Ishikawa (cell line): ENCODE results near the gene RALGPS2.

Experiments used
- CEBPB ChIP-seq: IDR thresholded peaks from 2 replicates; pipeline ENCODE4 v1.6.1; 2012
- CREB1 ChIP-seq: IDR thresholded peaks from 2 replicates; pipeline ENCODE4 v1.6.1; 2012; ENCODE audit warnings: low read depth
- EGR1 ChIP-seq: IDR thresholded peaks from 2 replicates; pipeline ENCODE4 v1.6.1; 2012
- EP300 ChIP-seq: IDR thresholded peaks from 2 replicates; pipeline ENCODE4 v1.6.1; 2012; ENCODE audit warnings: borderline replicate concordance
- FOXM1 ChIP-seq: IDR thresholded peaks from 2 replicates; pipeline ENCODE4 v1.6.1; 2012; ENCODE audit warnings: low read depth, borderline replicate concordance
- MAX ChIP-seq: IDR thresholded peaks from 2 replicates; pipeline ENCODE4 v1.6.1; 2012
- NFIC ChIP-seq: IDR thresholded peaks from 2 replicates; pipeline ENCODE4 v1.6.1; 2012
- RAD21 ChIP-seq: IDR thresholded peaks from 2 replicates; pipeline ENCODE4 v1.6.1; 2012; ENCODE audit warnings: low read depth
- TAF1 ChIP-seq: IDR thresholded peaks from 2 replicates; pipeline ENCODE4 v1.6.1; 2012; ENCODE audit warnings: low read depth, mild to moderate bottlenecking
- TCF12 ChIP-seq: IDR thresholded peaks from 2 replicates; pipeline ENCODE4 v1.6.1; 2012; ENCODE audit warnings: low read depth
- TEAD4 ChIP-seq: IDR thresholded peaks from 2 replicates; pipeline ENCODE4 v1.6.1; 2012
- USF1 ChIP-seq: IDR thresholded peaks from 2 replicates; pipeline ENCODE4 v1.6.1; 2012
- YY1 ChIP-seq: IDR thresholded peaks from 2 replicates; pipeline ENCODE4 v1.6.1; 2012; ENCODE audit warnings: low read depth
- ZBTB7A ChIP-seq: IDR thresholded peaks from 2 replicates; pipeline ENCODE4 v1.6.1; 2012; ENCODE audit warnings: low read depth
- TF ChIP-seq, protein P1 (sequence below): IDR thresholded peaks from 2 replicates; pipeline ENCODE4 v1.6.1; 2012; ENCODE audit warnings: low read depth, mild to moderate bottlenecking

Gene RALGPS2

GRCh38 chr1:178706432-178706831, 18.6 kb upstream of the RALGPS2 start:
- TF ChIP-seq YY1 (no peak), TEAD4 (no peak), USF1 (no peak), TAF1 (no peak), NFIC (no peak), TCF12 (no peak), RAD21 (no peak), MAX (no peak), ZBTB7A (no peak), CREB1 (no peak)
- TF ChIP-seq, protein P1, sequence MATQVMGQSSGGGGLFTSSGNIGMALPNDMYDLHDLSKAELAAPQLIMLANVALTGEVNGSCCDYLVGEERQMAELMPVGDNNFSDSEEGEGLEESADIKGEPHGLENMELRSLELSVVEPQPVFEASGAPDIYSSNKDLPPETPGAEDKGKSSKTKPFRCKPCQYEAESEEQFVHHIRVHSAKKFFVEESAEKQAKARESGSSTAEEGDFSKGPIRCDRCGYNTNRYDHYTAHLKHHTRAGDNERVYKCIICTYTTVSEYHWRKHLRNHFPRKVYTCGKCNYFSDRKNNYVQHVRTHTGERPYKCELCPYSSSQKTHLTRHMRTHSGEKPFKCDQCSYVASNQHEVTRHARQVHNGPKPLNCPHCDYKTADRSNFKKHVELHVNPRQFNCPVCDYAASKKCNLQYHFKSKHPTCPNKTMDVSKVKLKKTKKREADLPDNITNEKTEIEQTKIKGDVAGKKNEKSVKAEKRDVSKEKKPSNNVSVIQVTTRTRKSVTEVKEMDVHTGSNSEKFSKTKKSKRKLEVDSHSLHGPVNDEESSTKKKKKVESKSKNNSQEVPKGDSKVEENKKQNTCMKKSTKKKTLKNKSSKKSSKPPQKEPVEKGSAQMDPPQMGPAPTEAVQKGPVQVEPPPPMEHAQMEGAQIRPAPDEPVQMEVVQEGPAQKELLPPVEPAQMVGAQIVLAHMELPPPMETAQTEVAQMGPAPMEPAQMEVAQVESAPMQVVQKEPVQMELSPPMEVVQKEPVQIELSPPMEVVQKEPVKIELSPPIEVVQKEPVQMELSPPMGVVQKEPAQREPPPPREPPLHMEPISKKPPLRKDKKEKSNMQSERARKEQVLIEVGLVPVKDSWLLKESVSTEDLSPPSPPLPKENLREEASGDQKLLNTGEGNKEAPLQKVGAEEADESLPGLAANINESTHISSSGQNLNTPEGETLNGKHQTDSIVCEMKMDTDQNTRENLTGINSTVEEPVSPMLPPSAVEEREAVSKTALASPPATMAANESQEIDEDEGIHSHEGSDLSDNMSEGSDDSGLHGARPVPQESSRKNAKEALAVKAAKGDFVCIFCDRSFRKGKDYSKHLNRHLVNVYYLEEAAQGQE: no peak

- TF ChIP-seq MAX (no peak), TCF12 (no peak), EGR1 (no peak), YY1 (no peak), EP300 (no peak), ZBTB7A (no peak), RAD21 (no peak)
Measured at GRCh38 chr1:178713259-178713658, 11.8 kb upstream of the RALGPS2 start.

DNA sequence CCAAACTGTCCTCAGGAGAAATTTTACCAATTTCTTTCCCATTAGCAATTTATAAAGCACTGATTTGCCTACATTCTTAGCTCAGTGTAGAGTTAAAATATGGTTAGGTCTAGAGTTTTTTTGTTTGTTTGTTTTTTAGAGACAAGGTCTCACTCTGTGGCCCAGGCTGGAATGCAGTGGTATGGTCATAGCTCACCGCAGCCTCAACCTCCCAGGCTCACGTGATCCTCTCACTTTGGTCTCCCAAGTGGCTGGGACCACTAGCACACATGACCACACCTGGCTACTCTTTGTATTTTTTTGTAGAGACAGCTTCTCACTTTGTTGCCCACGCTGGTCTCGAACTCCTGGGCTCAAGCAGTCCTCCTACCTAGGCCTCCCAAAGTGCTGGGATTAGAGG, 10.6 kb upstream of the RALGPS2 start:
- no peak for TF ChIP-seq ZBTB7A
- TF ChIP-seq RAD21: no peak
- no peak for TF ChIP-seq NFIC
- no peak for TF ChIP-seq EP300
- no peak for TF ChIP-seq CEBPB
- TF ChIP-seq, protein P1: no peak
- TF ChIP-seq YY1: no peak
- TF ChIP-seq CREB1: no peak

GRCh38 chr1:178716111-178716510, 8.9 kb upstream of the RALGPS2 start:
- TF ChIP-seq TEAD4: no peak
- TF ChIP-seq NFIC: no peak
- TF ChIP-seq CEBPB: no peak
- TF ChIP-seq EP300: no peak
- no peak for TF ChIP-seq CREB1
- TF ChIP-seq ZBTB7A: no peak
- no peak for TF ChIP-seq RAD21
- TF ChIP-seq MAX: no peak
- no peak for TF ChIP-seq TAF1
- no peak for TF ChIP-seq YY1
- no peak for TF ChIP-seq TCF12
- TF ChIP-seq, protein P1: no peak
- no peak for TF ChIP-seq USF1

DNA sequence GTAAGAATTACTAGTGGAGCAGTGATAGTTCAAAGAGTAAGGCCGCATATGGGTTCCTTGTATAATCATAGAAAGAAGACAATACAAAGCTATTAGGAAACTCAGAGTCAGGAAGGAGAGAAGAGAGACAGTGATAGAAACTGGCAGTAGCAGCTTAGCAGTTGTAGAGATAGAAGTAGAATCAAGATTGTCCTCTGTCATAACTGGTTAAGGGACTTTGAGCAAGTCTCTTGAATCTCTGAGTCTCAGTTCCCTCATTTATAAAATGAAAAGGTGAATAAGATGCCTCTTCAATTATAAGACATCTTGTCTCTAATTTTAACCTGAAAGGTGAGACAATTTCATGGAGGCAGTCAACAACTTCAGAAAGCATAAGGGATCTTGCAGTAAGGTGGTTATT, 6.5 kb upstream of the RALGPS2 start:
- TF ChIP-seq CEBPB: no peak
- no peak for TF ChIP-seq TCF12
- TF ChIP-seq TAF1: no peak
- TF ChIP-seq, protein P1: no peak
- TF ChIP-seq ZBTB7A: no peak
- no peak for TF ChIP-seq EGR1
- no peak for TF ChIP-seq MAX
- TF ChIP-seq NFIC: no peak
- TF ChIP-seq EP300: no peak
- no peak for TF ChIP-seq RAD21
- TF ChIP-seq TEAD4: no peak
- no peak for TF ChIP-seq USF1
- TF ChIP-seq FOXM1: no peak
- TF ChIP-seq YY1: no peak
- no peak for TF ChIP-seq CREB1
